PC-3 (cell line): ENCODE measurements around the gene SLC6A6. TPM values are rescaled to one million over a fixed set of nuclear protein-coding genes. Genes with fewer than 3 reads are reported as not detected.

Source experiments
- ATAC-seq: fragments of 200-7000 bp; cut with Tn5 transposase; 2 replicates; pipeline ENCODE4 v1.9.1; 2020; ENCODE audit warnings: mild to moderate bottlenecking, moderate library complexity
- BruUV-seq: library from RNA; stranded (reverse); fragments of 400-500 nt; replicated peaks from 2 replicates; lab custom pipeline; 2021; lab: Mats Ljungman, UMichigan
- CTCF ChIA-PET: fragments of 300-600 bp; sonication (Branson Sonifier 250); formaldehyde crosslinking; loops from one replicate; lab custom pipeline; 2022; ENCODE audit warnings: antibody characterized with exemption; lab: Charles Lee
- POLR2A ChIA-PET: fragments of 300-600 bp; sonication (Branson Sonifier 250); formaldehyde crosslinking; loops from one replicate; lab custom pipeline; 2022; ENCODE audit warnings: antibody characterized with exemption; ENCODE audit not compliant: unreplicated experiment; lab: Charles Lee
- DNase-seq: peaks from one replicate; pipeline ENCODE4 v3.0.0-alpha.2; 2015
- H2AFZ ChIP-seq: fragments of 300-600 bp; sonication (generic); 2 replicates; pipeline ENCODE4 v1.6.0; 2016; ENCODE audit warnings: antibody characterized with exemption, low read length
- H3F3A ChIP-seq: fragments of 300-600 bp; sonication (generic); one replicate; pipeline ENCODE4 v1.6.0; 2017; ENCODE audit warnings: antibody characterized with exemption, low read length, control low read depth, mild to moderate bottlenecking; ENCODE audit not compliant: unreplicated experiment
- H3K27ac ChIP-seq: fragments of 300-600 bp; sonication (generic); 2 replicates; pipeline ENCODE4 v1.5.1; 2016; ENCODE audit warnings: mild to moderate bottlenecking, low read length
- H3K27me3 ChIP-seq: fragments of 300-600 bp; sonication (generic); 2 replicates; pipeline ENCODE4 v1.6.1; 2016; ENCODE audit warnings: low read length, mixed read lengths
- H3K36me3 ChIP-seq: fragments of 300-600 bp; sonication (generic); 2 replicates; pipeline ENCODE4 v1.6.1; 2016; ENCODE audit warnings: low read depth, mixed run types, low read length, mixed read lengths
- H3K4me1 ChIP-seq: fragments of 300-600 bp; sonication (generic); 2 replicates; pipeline ENCODE4 v1.5.1; 2016; ENCODE audit warnings: low read length; ENCODE audit not compliant: insufficient read depth
- H3K4me2 ChIP-seq: fragments of 300-600 bp; sonication (generic); 2 replicates; pipeline ENCODE4 v1.6.0; 2016; ENCODE audit warnings: low read length
- H3K4me3 ChIP-seq: fragments of 300-600 bp; sonication (generic); 2 replicates; pipeline ENCODE4 v1.5.1; 2016; ENCODE audit warnings: mild to moderate bottlenecking, low read length, mixed read lengths
- H3K79me2 ChIP-seq: fragments of 300-600 bp; sonication (generic); 2 replicates; pipeline ENCODE4 v1.6.1; 2017; ENCODE audit warnings: low read length, mixed read lengths
- H3K9ac ChIP-seq: fragments of 300-600 bp; sonication (generic); 2 replicates; pipeline ENCODE4 v1.6.0; 2016; ENCODE audit warnings: mild to moderate bottlenecking, low read length
- H3K9me2 ChIP-seq: fragments of 300-600 bp; sonication (generic); replicated peaks from 2 replicates; pipeline ENCODE4 v1.6.1; 2016; ENCODE audit warnings: mixed run types, low read length, mixed read lengths
- H3K9me3 ChIP-seq: fragments of 300-600 bp; sonication (generic); 2 replicates; pipeline ENCODE4 v1.6.1; 2016; ENCODE audit warnings: low read length, mixed read lengths
- H4K20me1 ChIP-seq: fragments of 300-600 bp; sonication (generic); 2 replicates; pipeline ENCODE4 v1.6.1; 2016; ENCODE audit warnings: low read length, mixed read lengths
- CTCF ChIP-seq: fragments of 300-600 bp; sonication (generic); conservative IDR thresholded peaks from 2 replicates; pipeline ENCODE4 v1.5.1; 2017; ENCODE audit warnings: antibody characterized with exemption, low read depth, mild to moderate bottlenecking, low read length
- EZH2 ChIP-seq: fragments of 300-600 bp; sonication (generic); IDR thresholded peaks from one replicate; pipeline ENCODE4 v1.6.1; 2017; ENCODE audit warnings: antibody characterized with exemption, mild to moderate bottlenecking, low read length; ENCODE audit not compliant: unreplicated experiment
- EZH2phosphoT487 ChIP-seq: fragments of 300-600 bp; sonication (generic); IDR thresholded peaks from 2 replicates; pipeline ENCODE4 v1.6.1; 2018; ENCODE audit warnings: mild to moderate bottlenecking, antibody characterized with exemption, low read length, borderline replicate concordance
- intact Hi-C: fragments of 100-400 bp; cut with micrococcal nuclease; formaldehyde crosslinking; loops from 2 replicates; pipeline ENCODE4 v1.9.0; 2023
- total RNA-seq: library from RNA; depleted of rRNA; stranded (reverse); fragments of >200 nt; gene quantifications from 2 replicates; pipeline ENCODE4 v1.2.3, GENCODE V29; 2014

The SLC6A6 gene
- total RNA-seq, 1 experiment from 2014 or later, result 28.1 TPM

GRCh38 chr3:14378415-14378814 lies 24.0 kb upstream of the SLC6A6 start:
- H2AFZ ChIP-seq, result no peak overlapping the region
- H3K9me3 ChIP-seq, result no peaks in the 10 kb centered on the region
- ChIA-PET POLR2A (no interaction called here), CTCF (interaction anchor here (0.6 kb wide), 1 partner anchor 27 kb away, joined by 3 read pairs; no protein-coding TSS in a partner anchor)
- no peaks in the 10 kb centered on the region for H3K9me2 ChIP-seq
- no peaks in the 10 kb centered on the region for H3K36me3 ChIP-seq
- H3K4me3 ChIP-seq, result no peak overlapping the region
- intact Hi-C loops, result no loop called here
- H3F3A ChIP-seq, result no peaks in the 10 kb centered on the region
- H3K27me3 ChIP-seq, result no peaks in the 10 kb centered on the region
- no peak for ATAC-seq
- H4K20me1 ChIP-seq, result no peaks in the 10 kb centered on the region
- no peak for TF ChIP-seq CTCF
- no peak for TF ChIP-seq EZH2
- no peak for TF ChIP-seq EZH2phosphoT487
- no peaks in the 10 kb centered on the region for H3K4me1 ChIP-seq
- no peak overlapping the region for H3K9ac ChIP-seq
- no peak overlapping the region for H3K4me2 ChIP-seq
- BruUV-seq, result no TSS peak
- DNase-seq, result no peak
- no peaks in the 10 kb centered on the region for H3K79me2 ChIP-seq
- no peak overlapping the region for H3K27ac ChIP-seq

GRCh38 chr3:14379843-14380242 lies 22.6 kb upstream of the SLC6A6 start:
- no peaks in the 10 kb centered on the region for H3F3A ChIP-seq
- no peaks in the 10 kb centered on the region for H3K4me1 ChIP-seq
- TF ChIP-seq CTCF (no peak), EZH2 (no peak), EZH2phosphoT487 (no peak)
- H3K79me2 ChIP-seq, result no peaks in the 10 kb centered on the region
- H3K27me3 ChIP-seq, result no peaks in the 10 kb centered on the region
- no peak overlapping the region for H3K4me2 ChIP-seq
- H2AFZ ChIP-seq, result no peak overlapping the region
- POLR2A ChIA-PET, result interaction anchor here (0.6 kb wide), 1 partner anchor 10 kb away, joined by 10 read pairs; no protein-coding TSS in a partner anchor
- H3K36me3 ChIP-seq, result no peaks in the 10 kb centered on the region
- H3K9ac ChIP-seq, result no peak overlapping the region
- no peak overlapping the region for H3K4me3 ChIP-seq
- CTCF ChIA-PET, result interaction anchor here (0.6 kb wide), 1 partner anchor 365 kb away, joined by 9 read pairs; no protein-coding TSS in a partner anchor
- no peaks in the 10 kb centered on the region for H3K9me2 ChIP-seq
- intact Hi-C loops, result no loop called here
- no peaks in the 10 kb centered on the region for H3K9me3 ChIP-seq
- no peak for ATAC-seq
- H4K20me1 ChIP-seq, result no peaks in the 10 kb centered on the region
- BruUV-seq, result no TSS peak
- no peak for DNase-seq
- H3K27ac ChIP-seq, result no peak overlapping the region

- no peaks in the 10 kb centered on the region for H3K9me3 ChIP-seq
- H3F3A ChIP-seq, result no peaks in the 10 kb centered on the region
- H3K79me2 ChIP-seq, result no peaks in the 10 kb centered on the region
- H3K4me3 ChIP-seq, result no peak overlapping the region
- no peaks in the 10 kb centered on the region for H3K36me3 ChIP-seq
- H3K4me1 ChIP-seq, result no peaks in the 10 kb centered on the region
- BruUV-seq, result no TSS peak
- no peak overlapping the region for H3K27ac ChIP-seq
- ChIA-PET POLR2A (no interaction called here), CTCF (no interaction called here)
- intact Hi-C loops, result no loop called here
- H3K4me2 ChIP-seq, result no peak overlapping the region
- TF ChIP-seq EZH2phosphoT487 (no peak), CTCF (no peak), EZH2 (no peak)
- no peak overlapping the region for H2AFZ ChIP-seq
- ATAC-seq (no peak), DNase-seq (no peak)
- no peak overlapping the region for H3K9ac ChIP-seq
- no peaks in the 10 kb centered on the region for H3K9me2 ChIP-seq
- no peaks in the 10 kb centered on the region for H3K27me3 ChIP-seq
- no peaks in the 10 kb centered on the region for H4K20me1 ChIP-seq
Observed at GRCh38 chr3:14386254-14386653, 16.2 kb upstream of the SLC6A6 start.
